ENCODE results near the gene TMPRSS6. TPM values are rescaled to one million over a fixed set of nuclear protein-coding genes. Genes with fewer than 3 reads are reported as not detected.

Gene TMPRSS6
- total RNA-seq, 4 donors from 2014 or later: not detected

GRCh38 chr22:37088108-37088605, 21.4 kb downstream of the TMPRSS6 start:
- WGBS: 24% methylated on average over 5 of the region's 6 CpGs
- intact Hi-C loops (cut with DNase I): no loop called here

GRCh38 chr22:37086184-37086583, 23.3 kb downstream of the TMPRSS6 start:
- TF ChIP-seq POLR2AphosphoS5 (IDR thresholded peaks at IDR 0.05) (no peak), POLR2A (IDR thresholded peaks at IDR 0.05; ENCODE audit: low read depth) (no peak), EP300 (IDR thresholded peaks at IDR 0.05) (no peak), CTCF (IDR thresholded peaks at IDR 0.05) (no peak)
- no peaks in the 10 kb centered on the region for H3K4me1 ChIP-seq
- H3K36me3 ChIP-seq: no peaks in the 10 kb centered on the region
- peaks cover 0 to 74% (median 0%) of the 10 kb centered on the region in 4 donors for H3K27me3 ChIP-seq
- DNase-seq (ENCODE audit: extremely low spot score): no peak
- 56% methylated on average over 10 of the region's 15 CpGs for WGBS
- no peak overlapping the region for H3K27ac ChIP-seq (replicated peaks in 1 of 4)
- H3K9me3 ChIP-seq: no peaks in the 10 kb centered on the region
- H3K4me3 ChIP-seq: no peak overlapping the region
- intact Hi-C loops (cut with DNase I): no loop called here

More at GRCh38 chr22:37088108-37088605, 21.4 kb downstream of the TMPRSS6 start:
- Histone ChIP-seq H3K27me3 (peaks cover 0 to 89% (median 0%) of the 10 kb centered on the region in 4 donors), H3K4me3 (no peak overlapping the region), H3K27ac (replicated peaks in 1 of 4) (no peak overlapping the region), H3K4me1 (no peaks in the 10 kb centered on the region), H3K9me3 (no peaks in the 10 kb centered on the region), H3K36me3 (no peaks in the 10 kb centered on the region)
- TF ChIP-seq POLR2A (IDR thresholded peaks at IDR 0.05; ENCODE audit: low read depth): no peak
- TF ChIP-seq POLR2AphosphoS5 (IDR thresholded peaks at IDR 0.05): no peak
- TF ChIP-seq EP300 (IDR thresholded peaks at IDR 0.05): no peak
- no peak for TF ChIP-seq CTCF (IDR thresholded peaks at IDR 0.05)
- DNase-seq (ENCODE audit: extremely low spot score): no peak

GRCh38 chr22:37084385-37084784, 25.1 kb downstream of the TMPRSS6 start:
- DNase-seq (ENCODE audit: extremely low spot score): no peak
- Histone ChIP-seq H3K36me3 (no peaks in the 10 kb centered on the region), H3K27ac (replicated peaks in 1 of 4) (no peak overlapping the region), H3K9me3 (no peaks in the 10 kb centered on the region), H3K27me3 (peaks cover 0 to 75% (median 0%) of the 10 kb centered on the region in 4 donors), H3K4me3 (no peak overlapping the region), H3K4me1 (no peaks in the 10 kb centered on the region)
- TF ChIP-seq EP300 (IDR thresholded peaks at IDR 0.05) (no peak), POLR2AphosphoS5 (IDR thresholded peaks at IDR 0.05) (no peak), POLR2A (IDR thresholded peaks at IDR 0.05; ENCODE audit: low read depth) (no peak), CTCF (IDR thresholded peaks at IDR 0.05) (no peak)
- 96% methylated on average over 7 of the region's 10 CpGs for WGBS
- intact Hi-C loops (cut with DNase I): no loop called here

- Histone ChIP-seq H3K4me1 (no peaks in the 10 kb centered on the region), H3K27me3 (peaks cover 0 to 70% (median 0%) of the 10 kb centered on the region in 4 donors), H3K4me3 (no peak overlapping the region), H3K27ac (replicated peaks in 1 of 4) (no peak overlapping the region), H3K36me3 (no peaks in the 10 kb centered on the region), H3K9me3 (no peaks in the 10 kb centered on the region)
- DNase-seq (ENCODE audit: extremely low spot score): no peak
- no peak for TF ChIP-seq POLR2AphosphoS5 (IDR thresholded peaks at IDR 0.05)
- WGBS: 70% methylated on average over 2 of the region's 6 CpGs
- intact Hi-C loops (cut with DNase I): no loop called here
Observed at GRCh38 chr22:37083914-37084313, 25.6 kb downstream of the TMPRSS6 start.

- Histone ChIP-seq H3K4me1 (no peaks in the 10 kb centered on the region), H3K27me3 (peaks cover 0 to 60% (median 0%) of the 10 kb centered on the region in 4 donors), H3K4me3 (no peak overlapping the region), H3K27ac (replicated peaks in 1 of 4) (no peak overlapping the region), H3K9me3 (no peaks in the 10 kb centered on the region), H3K36me3 (no peaks in the 10 kb centered on the region)
- intact Hi-C loops (cut with DNase I): no loop called here
- WGBS: 82% methylated on average over 3 of the region's 10 CpGs
- TF ChIP-seq CTCF (IDR thresholded peaks at IDR 0.05) (no peak), POLR2AphosphoS5 (IDR thresholded peaks at IDR 0.05) (no peak), POLR2A (IDR thresholded peaks at IDR 0.05; ENCODE audit: low read depth) (no peak), EP300 (IDR thresholded peaks at IDR 0.05) (no peak)
- no peak for DNase-seq (ENCODE audit: extremely low spot score)
Observed at GRCh38 chr22:37082251-37082873, 27.2 kb downstream of the TMPRSS6 start.

All from esophagus muscularis mucosa (tissue), 4 donors.